GM18508 (cell line): Measurements from ENCODE around the gene PTPN2.
"Not testable (repeated sequence)": the region's sequence is repeated elsewhere in the genome, so short reads cannot be mapped to it uniquely, and the experiment has no call there.

Source experiments
- ATAC-seq: cut with Tn5 transposase; IDR thresholded peaks from one replicate; pipeline ENCODE4 v1.9.1; 2021; ENCODE audit warnings: moderate number of reproducible peaks; ENCODE audit not compliant: insufficient read depth, unreplicated experiment

PTPN2 gene

DNA sequence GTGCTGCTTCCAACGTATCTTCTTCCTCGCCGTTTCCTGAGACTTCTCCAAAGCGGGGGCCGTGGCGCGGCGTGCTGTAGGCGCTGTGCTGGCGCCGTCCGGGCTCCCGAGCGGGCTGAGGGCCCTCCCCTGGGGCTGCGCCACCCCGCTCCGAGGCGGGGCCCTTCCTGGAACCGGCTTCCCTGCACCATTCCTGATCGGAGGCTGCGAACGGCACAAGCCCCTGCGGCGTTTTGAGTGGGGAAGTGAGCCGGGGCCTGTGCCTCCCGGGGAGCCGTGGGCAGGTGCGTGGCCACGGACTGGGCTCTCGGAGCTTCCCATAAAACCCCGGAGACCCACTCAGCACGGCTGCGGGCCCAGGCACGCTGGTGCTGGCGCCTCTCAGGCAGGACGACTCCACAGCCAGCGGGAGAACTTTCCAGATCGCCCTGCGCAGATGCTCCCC, 106.5 kb downstream of the PTPN2 start:
- ATAC-seq = no peak

DNA sequence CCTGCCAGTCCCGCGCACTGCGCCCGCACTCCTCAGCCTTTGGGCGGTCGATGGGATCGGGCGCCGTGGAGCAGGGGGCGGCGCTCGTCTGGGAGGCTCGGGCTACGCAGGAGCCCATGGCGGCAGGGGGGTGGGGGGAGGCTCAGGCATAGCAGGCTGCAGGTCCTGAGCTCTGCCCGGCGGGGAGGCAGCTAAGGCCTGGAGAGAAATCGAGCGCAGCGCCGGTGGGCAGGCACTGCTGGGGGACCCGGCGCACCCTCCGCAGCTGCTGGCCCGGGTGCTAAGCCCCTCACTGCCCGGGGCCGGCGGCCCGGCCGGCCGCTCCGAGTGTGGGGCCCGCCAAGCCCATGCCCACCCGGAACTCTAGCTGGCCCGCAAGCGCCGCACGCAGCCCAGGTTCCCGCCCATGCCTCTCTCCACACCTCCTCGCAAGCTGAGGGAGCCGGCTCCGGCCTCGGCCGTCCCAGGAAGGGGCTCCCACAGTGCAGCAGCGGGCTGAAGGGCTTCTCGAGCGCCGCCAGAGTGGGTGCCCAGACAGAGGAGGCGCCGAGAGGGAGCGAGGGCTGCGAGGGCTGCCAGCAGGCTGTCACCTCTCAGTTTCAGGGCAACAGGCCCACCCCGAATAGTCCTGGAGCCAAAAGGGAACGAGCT, 107.1 kb downstream of the PTPN2 start:
- ATAC-seq = no peak

DNA sequence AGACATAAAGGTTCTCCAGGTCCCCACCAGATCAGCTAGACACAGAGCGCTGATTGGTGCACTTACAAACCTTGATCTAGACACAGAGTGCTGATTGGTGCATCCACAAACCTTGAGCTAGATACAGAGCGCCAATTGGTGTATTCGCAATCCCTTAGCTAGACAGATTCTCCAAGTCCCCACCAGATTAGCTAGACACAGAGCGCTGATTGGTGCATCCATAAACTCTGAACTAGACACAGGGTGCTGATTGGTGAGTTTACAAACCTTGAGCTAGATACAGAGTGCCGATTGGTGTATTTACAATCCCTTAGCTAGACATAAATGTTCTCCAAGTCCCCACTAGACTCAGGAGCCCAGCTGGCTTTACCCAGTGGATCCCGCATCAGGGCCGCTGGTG, 107.6 kb downstream of the PTPN2 start:
- ATAC-seq = not testable (repeated sequence)

DNA sequence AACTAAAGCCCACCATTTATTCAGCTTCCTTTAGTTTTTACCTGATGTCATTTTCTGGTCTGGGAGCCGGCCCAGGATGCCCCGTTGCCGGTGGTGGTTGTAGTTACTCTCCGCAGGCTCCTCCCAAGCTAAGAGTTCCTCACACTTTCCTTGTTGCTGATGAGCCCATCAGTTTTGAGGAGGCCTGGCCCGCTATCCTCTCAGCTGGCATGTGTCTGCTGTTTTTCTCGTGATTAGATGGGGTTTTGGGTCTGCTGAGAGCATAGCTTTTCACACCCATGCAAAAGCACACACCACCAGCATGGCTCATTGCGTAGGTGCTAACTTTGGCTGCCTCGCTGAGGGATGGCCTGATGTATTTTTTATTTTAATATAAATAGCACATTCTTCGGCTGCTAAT, 109.1 kb downstream of the PTPN2 start:
- ATAC-seq = no peak

DNA sequence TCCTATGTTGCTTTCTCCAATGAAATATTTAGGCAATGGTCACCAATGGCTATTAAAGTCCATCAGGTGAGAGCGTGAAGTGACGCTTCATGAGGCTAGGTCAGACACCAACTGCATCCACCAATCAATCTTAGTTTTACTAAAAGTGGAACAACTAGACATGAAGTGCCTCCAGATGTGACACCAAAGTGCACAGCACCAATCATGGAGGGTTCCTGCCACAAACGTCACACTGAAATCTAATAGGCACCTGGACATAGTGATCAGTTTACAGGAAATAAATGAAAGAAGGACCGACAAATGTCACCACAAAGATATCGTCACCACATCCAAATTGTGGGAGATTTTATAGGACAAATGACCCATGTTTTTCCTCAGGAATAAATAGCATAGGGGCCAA, 110.7 kb downstream of the PTPN2 start:
- ATAC-seq = no peak

DNA sequence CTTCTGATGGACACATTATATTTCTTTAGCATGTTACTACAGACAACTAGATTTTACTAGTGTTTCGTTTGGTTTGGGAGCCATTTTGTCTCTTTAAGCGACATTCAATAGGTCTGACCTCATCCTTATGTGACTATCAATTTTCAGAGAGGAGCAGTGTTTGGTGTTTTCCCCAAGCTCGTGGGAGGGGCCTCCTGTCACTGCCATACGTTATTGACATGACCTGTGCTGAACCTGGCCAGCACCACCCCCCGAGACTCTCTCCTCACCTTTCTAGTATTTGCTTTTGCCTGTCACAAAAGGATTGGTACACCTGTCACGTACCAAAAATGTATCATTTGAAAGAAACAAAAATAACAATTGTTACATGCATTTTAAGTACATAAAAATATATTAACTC, 111.9 kb downstream of the PTPN2 start:
- no peak for ATAC-seq

DNA sequence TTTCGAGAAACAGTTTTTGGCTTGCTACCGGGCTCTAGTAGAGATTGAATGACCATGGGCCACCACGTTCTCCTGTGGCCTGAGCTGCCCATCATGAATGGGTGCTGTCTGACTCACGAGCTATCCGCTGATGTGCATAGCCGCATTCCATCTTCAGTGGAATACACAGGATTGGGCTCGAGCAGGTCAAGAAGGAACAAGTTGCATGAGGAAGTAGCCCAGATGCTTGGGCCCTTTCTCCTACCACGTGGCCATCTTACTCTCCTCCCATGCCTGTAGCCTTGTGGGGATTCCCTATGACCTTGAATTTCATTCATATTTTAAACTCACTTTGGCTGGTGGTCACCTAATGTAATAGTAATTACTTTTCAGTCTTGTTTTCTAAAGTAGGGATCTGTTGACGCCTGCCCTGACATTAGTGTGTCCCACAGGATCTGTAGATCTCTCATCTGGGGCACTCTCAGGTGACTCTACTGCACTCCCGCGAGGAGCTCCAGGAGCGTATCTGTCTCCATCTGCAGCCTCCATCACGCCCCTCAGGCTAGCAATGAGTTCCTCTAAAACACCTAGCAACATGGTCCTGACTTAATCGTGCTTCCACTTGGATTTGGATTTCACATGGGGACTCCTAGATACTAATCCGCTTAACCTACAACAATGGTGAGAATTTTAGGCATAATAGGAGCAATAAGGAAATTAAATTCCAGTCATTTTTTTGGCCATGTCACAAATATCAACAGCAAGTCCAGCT, 113.4 kb downstream of the PTPN2 start:
- ATAC-seq = no peak

DNA sequence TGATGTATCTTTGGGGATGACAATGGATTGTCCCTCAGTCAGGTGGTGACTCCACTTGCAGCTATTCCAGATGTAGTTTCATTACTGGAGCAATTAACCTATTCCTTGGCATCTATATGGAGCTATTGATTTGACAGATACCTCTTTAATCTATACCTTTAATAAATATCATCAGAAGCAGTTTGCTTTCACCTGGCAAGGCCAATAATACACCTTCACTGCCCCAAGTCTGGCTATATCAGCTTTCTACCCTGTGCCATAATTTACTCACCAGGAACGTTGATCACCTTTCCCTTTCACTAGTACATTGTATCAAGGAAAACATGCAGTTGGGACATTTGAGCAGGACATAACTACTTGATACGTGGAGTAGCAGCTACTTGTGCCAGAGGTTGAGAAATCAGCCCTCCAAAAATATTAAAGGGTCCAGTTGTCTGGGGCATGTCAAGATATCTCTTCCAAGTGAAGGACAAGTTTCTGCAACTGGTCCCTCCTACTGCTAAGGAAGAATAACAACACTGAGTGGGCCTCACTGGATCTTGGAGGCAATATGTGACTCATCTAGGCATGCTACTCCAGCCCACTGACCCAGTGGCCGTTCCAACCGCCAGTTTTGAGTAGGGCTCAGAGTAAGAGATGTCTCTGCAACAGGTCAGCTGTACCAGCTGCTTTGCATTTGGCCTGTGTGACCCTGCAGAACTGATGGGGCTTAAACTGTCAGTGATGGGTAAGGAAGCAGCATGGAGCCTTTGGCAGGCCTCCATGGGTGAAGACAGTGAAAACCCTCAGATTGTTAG, 114.2 kb downstream of the PTPN2 start:
- no peak for ATAC-seq

DNA sequence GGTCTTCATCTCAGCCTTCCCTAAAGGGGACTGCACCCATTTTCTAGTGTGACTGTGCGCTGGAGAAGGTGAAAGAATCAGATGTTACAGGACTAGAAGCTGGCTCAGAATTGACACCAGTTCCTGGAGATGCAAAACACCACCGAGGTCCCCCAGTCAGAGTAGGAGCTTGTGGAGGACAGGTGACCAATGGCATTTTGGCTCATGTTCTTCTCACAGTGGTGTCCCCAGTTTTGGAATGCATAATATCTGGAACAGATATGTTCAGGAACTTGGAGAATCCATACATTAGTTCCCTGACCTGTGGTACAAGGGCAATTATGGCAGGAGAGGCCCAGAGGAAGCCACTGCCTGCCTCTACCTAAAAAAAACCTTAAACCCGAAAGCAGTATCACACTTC, 114.9 kb downstream of the PTPN2 start:
- no peak for ATAC-seq

DNA sequence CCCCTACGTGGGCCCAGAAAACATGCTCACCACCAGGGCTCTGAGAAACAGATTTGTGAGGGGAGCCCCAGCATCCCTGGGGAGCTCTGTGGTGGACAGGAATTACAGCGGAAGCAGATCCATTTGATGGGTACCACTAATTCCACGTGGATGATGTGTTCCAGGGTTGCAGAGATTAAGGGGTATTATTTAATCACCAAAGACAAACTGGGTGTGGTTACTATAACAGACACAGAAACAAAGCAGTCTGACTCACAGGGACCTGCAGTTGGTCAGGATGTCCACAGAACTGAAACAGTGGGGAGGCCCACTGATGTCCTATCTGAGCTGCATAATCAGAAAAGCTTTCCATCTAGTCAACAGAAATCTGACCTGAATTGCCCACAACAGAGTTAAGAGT, 115.4 kb downstream of the PTPN2 start:
- no peak for ATAC-seq

DNA sequence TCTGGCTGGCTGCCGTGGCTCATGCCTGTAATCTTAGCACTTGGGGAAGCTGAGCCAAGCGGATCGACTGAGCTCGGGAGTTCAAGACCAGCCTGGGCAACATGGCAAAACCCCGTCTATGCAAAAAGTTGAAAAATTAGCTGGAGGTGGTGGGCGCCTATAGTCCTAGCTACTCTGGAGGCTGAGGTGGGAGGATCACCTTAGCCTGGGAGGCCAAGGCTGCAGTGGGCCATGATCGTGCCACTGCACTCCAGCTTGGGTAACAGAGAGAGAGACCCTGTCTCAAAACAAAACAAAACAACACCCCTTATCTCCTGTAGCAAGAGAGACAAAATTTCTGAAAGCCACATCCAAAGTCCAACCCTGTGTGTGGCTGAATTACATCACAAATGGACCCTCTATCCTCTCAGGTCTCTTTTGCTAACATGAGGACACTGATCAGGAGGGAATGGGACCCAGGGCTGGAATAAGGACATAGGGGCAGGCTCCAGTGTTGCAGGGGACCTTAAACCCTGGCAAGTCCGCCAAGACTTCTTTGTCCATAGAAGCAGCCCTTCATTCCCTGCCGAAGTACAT, 116.4 kb downstream of the PTPN2 start:
- ATAC-seq = no peak

DNA sequence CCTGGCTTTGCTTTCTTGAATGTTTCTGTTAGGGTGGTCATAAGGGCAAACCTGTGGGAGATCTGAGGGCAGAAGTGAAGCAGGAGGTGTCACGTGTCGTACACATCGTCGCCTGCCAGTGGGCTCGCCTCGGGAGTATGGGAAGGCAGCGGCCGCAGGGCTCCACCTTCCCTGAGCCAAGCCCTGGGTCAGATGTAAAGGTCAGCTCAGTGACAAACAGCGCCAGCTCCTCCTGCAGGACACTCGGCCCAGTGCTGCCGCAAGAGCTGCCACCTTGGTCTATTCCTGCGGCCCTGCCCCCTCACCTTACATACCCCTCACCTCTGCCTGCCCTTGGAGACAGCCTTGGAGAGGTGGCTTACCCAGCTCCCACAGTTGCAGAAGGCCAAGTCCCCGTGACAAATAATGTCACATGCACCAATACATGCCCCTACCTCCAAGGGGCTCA, 117.0 kb downstream of the PTPN2 start:
- ATAC-seq = no peak

DNA sequence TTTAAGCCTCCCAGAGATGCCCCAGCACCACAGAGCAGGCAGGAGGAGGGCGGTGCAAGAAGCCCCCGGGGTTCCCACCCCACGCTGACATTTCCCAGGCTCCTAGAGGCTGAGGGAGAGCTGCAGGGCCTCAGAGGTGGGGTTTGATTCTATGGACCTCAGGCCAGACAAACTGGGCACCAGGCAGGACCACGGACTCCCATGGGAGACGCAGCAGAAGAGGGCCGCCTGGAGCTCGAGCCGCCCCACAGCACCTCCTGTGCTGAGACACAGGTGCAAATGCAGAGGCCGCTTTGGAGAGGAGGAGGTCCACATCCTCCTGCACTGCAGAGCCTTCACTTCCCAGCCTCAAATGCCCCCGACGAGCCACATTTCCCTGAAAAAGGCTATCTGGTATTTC, 118.5 kb downstream of the PTPN2 start:
- no peak for ATAC-seq

DNA sequence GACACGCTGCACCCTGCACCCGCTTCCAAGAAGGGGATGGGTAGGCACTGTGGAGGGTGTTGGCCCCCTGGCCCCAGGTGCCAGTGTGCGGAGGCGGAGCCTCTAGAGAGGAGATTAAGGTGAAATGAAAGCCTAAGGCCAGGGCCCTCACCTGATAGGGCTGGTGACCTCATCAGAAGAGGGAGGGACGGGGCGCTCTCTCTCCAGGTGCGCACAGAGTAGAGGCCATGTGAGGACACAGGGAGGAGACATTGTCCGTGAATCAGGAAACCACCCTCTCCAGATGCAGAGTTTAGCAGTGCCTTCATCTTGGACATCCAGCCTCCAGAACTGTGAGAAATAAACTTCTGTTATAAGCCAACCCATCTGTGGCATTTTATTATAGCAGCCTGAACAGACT, 118.9 kb downstream of the PTPN2 start:
- ATAC-seq = no peak

DNA sequence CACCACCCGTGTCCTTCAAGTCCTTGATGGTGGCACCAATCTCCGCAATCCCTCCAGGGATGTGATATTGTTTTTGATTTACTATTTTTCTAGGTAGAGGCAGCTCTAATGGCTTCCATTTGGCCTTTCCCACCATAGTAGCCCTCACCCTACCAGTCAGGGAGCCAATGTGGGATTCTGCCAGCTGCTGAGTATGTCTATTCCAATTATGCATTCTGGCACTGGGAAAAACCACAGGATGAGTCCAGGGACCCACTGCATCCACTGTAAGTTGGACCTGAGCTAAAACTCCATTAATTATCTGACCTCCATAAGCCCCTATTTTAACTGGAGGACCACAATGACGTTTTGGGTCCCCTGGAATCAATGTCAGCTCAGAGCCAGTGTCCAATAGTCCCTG, 125.5 kb downstream of the PTPN2 start:
- ATAC-seq = not testable (repeated sequence)

DNA sequence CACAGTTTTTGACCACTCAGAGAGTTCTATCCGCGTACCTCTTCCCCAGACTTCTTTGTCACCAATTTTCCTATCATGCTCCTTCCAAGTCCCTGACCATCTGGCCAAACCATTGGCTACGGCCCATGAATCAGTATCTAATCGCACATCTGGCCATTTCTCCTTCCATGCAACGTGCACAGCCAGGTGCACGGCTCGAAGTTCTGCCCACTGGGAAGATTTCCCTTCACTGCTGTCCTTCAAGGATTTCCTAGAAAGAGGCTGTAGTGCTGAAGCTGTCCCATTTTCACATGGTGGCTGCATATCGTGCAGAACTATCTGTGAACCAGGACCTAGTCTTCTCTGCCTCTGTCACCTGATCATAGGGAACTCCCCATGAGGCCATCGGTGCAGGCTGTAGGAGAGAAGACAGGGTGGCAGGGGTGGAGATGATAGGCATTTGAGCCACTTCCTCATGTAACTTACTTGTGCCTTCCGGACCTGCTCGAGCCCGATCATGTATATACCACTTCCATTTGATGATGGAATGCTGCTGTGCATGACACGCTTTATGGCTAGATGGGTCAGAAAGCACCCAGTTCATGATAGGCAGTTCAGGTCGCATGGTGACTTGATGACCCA, 127.3 kb downstream of the PTPN2 start:
- not testable (repeated sequence) for ATAC-seq

DNA sequence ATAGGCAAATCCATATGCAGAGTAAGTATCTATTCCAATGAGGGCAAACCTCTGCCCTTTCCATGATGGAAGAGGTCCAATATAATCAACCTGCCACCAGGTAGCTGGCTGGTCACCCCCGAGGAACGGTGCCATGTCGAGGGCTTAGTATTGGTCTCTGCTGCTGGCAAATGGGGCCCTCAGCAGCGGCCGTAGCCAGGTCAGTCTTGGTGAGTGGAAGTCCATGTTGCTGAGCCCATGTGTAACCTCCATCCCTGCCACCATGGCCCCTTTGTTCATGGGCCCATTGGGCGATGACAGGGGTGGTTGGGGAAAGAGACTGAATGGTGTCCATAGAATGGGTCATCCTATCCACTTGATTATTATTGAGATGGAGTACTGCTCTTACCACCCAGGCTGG, 128.4 kb downstream of the PTPN2 start:
- not testable (repeated sequence) for ATAC-seq

DNA sequence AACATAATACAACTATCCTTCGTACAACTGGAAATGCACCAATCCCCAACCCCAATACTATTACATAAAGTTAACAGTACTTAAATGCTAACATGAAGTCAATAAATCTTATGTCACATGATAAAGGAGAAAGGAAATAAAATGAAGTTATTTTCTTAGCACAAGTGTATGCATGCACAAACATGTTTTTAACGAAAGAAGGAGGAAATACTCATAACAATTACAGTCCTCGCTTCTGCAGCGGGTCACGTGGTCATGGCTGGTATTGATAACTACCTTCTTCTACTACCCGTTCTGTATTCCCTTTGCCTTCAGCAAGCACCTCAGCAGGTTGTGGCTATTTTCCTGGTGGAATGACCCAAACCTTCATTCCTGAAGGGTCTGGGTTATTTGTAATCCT, 129.5 kb downstream of the PTPN2 start:
- no peak for ATAC-seq

DNA sequence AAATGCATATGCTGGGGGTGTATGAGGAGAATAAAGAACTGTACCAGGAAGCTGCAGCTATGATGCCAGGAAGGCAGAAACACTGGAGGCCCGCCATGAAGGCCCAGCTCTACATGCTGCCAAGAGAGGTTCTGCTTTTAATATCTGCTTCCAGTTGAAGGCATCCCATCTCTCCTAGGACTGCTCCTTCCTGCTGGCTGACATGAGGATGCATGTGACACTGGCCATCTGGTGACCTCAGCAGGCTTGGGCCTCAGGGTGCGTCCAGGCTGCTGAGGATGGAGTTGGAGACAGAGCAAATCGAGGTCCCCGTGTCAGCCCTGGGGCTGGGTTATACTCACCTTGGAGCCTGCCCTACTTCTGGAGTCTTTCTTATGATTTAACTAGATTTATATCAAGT, 132.1 kb downstream of the PTPN2 start:
- no peak for ATAC-seq

DNA sequence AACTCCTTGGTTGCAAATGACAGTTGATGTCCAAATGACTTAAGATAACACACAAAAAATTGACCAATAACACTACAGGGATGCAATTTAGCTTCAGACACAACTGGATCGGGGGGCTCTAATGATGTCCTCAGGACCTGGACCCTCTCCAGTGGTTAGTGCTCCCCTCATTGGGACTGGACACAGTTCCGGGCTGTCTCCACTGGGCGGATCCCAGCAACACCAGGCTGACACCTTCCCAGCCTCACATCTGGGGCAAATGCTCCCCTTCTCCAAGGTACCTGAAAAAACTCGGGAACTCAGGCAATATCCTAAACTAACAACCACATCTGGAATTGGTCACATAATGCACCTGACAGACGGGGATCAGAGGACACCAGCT, 132.5 kb downstream of the PTPN2 start:
- ATAC-seq = no peak
